ENCODE measurements around the gene STX16.

- TF ChIP-seq E2F1 (CRISPR knock-in tag; IDR thresholded peaks at IDR 0.05) (no peak), CTBP1 (IDR thresholded peaks at IDR 0.05; ENCODE audit: borderline replicate concordance) (no peak)
Measured at GRCh38 chr20:58690396-58691135, 39.5 kb downstream of the STX16 start.
